Neural cell (in vitro differentiated cells): ENCODE data around the gene KNL1. TPM values are rescaled to one million over a fixed set of nuclear protein-coding genes. Genes with fewer than 3 reads are reported as not detected.
A peak's percentile ranks its signal among the peaks of the same experiment; 100 is the strongest.

ENCODE experiments used
- H2AFZ ChIP-seq: fragments of 200-600, 300-800 bp; sonication (generic), shearing (Covaris generic); 2 replicates; pipeline ENCODE4 v1.6.0; 2014; ENCODE audit warnings: low read depth, mild to moderate bottlenecking, antibody characterized with exemption, low read length, moderate library complexity
- H3F3A ChIP-seq: fragments of 200-600 bp; shearing (Covaris generic); 2 replicates; pipeline ENCODE4 v1.6.1; 2016; ENCODE audit warnings: mild to moderate bottlenecking, moderate library complexity, mixed read lengths, antibody characterized with exemption, low read length; ENCODE audit not compliant: insufficient read depth, poor library complexity, severe bottlenecking
- H3K27ac ChIP-seq: fragments of 200-600, 300-800 bp; sonication (generic), shearing (Covaris generic); 2 replicates; pipeline ENCODE4 v1.5.1; 2014; ENCODE audit warnings: mild to moderate bottlenecking, low read length, moderate library complexity
- H3K27me3 ChIP-seq: fragments of 300-800, 200-600 bp; sonication (generic), shearing (Covaris generic); 2 replicates; pipeline ENCODE4 v1.6.0; 2014; ENCODE audit warnings: mild to moderate bottlenecking, low read depth, low read length, moderate library complexity; ENCODE audit not compliant: insufficient read depth
- H3K36me3 ChIP-seq: fragments of 300-800, 200-600 bp; sonication (generic), shearing (Covaris generic); 2 replicates; pipeline ENCODE4 v1.5.1; 2014; ENCODE audit warnings: mild to moderate bottlenecking, antibody characterized with exemption, low read length, moderate library complexity; ENCODE audit not compliant: insufficient read depth
- H3K4me2 ChIP-seq: fragments of 300-800, 200-600 bp; sonication (generic), shearing (Covaris generic); 2 replicates; pipeline ENCODE4 v1.6.0; 2014; ENCODE audit warnings: mild to moderate bottlenecking, low read length
- H3K4me3 ChIP-seq: fragments of 300-800, 200-600 bp; sonication (generic), shearing (Covaris generic); 2 replicates; pipeline ENCODE4 v1.5.1; 2014; ENCODE audit warnings: mild to moderate bottlenecking, low read length, moderate library complexity
- H3K79me2 ChIP-seq: fragments of 200-600 bp; shearing (Covaris generic); replicated peaks from 2 replicates; pipeline ENCODE4 v1.6.0; 2014; ENCODE audit warnings: mild to moderate bottlenecking, low read length, moderate library complexity; ENCODE audit not compliant: insufficient read depth
- H3K9ac ChIP-seq: fragments of 300-800, 200-600 bp; sonication (generic), shearing (Covaris generic); 2 replicates; pipeline ENCODE4 v1.6.1; 2016; ENCODE audit warnings: mild to moderate bottlenecking, low read length, mixed read lengths
- H3K9me2 ChIP-seq: fragments of 200-600 bp; shearing (Covaris generic); 2 replicates; pipeline ENCODE4 v1.6.1; 2016; ENCODE audit warnings: mild to moderate bottlenecking, low read length, mixed read lengths; ENCODE audit not compliant: insufficient read depth
- H3K9me3 ChIP-seq: fragments of 200-600, 300-800 bp; sonication (generic), shearing (Covaris generic); 2 replicates; pipeline ENCODE4 v1.6.1; 2016; ENCODE audit warnings: mild to moderate bottlenecking, mixed run types, low read length, moderate library complexity, mixed read lengths
- H4K20me1 ChIP-seq: fragments of 200-600 bp; shearing (Covaris generic); 2 replicates; pipeline ENCODE4 v1.6.1; 2016; ENCODE audit warnings: mild to moderate bottlenecking, mixed run types; ENCODE audit not compliant: insufficient read depth
- CTCF ChIP-seq: fragments of 450-650 bp; IDR thresholded peaks from 2 replicates; pipeline ENCODE4 v1.5.1; 2014; ENCODE audit warnings: antibody characterized with exemption, mild to moderate bottlenecking, moderate library complexity; ENCODE audit not compliant: poor library complexity, severe bottlenecking
- EP300 ChIP-seq: fragments of 450-650 bp; conservative IDR thresholded peaks from 2 replicates; pipeline ENCODE4 v1.6.1; 2014; ENCODE audit warnings: antibody characterized with exemption, mild to moderate bottlenecking, moderate library complexity; ENCODE audit not compliant: poor library complexity, severe bottlenecking
- EZH2 ChIP-seq: fragments of 200-600, 300-800 bp; shearing (Covaris generic), sonication (generic); IDR thresholded peaks from 2 replicates; pipeline ENCODE4 v1.6.1; 2014; ENCODE audit warnings: antibody characterized with exemption, low read length, borderline replicate concordance, mild to moderate bottlenecking; ENCODE audit not compliant: insufficient read depth, poor library complexity, severe bottlenecking
- MXI1 ChIP-seq: fragments of 450-650 bp; conservative IDR thresholded peaks from 2 replicates; pipeline ENCODE4 v1.6.1; 2014; ENCODE audit warnings: antibody characterized with exemption, mild to moderate bottlenecking; ENCODE audit not compliant: poor library complexity, severe bottlenecking
- POLR2AphosphoS5 ChIP-seq: IDR thresholded peaks from 2 replicates; pipeline ENCODE4 v1.6.1; 2012
- RAD21 ChIP-seq: fragments of 450-650 bp; conservative IDR thresholded peaks from 2 replicates; pipeline ENCODE4 v1.6.1; 2014; ENCODE audit warnings: antibody characterized with exemption, mild to moderate bottlenecking, moderate library complexity
- REST ChIP-seq: IDR thresholded peaks from 2 replicates; pipeline ENCODE4 v1.6.1; 2012; ENCODE audit warnings: borderline replicate concordance
- SMC3 ChIP-seq: fragments of 450-650 bp; conservative IDR thresholded peaks from 2 replicates; pipeline ENCODE4 v1.6.1; 2014; ENCODE audit warnings: antibody characterized with exemption, mild to moderate bottlenecking, moderate library complexity; ENCODE audit not compliant: poor library complexity
- TAF1 ChIP-seq: IDR thresholded peaks from 2 replicates; pipeline ENCODE4 v1.6.1; 2012; ENCODE audit warnings: low read depth
- polyA plus RNA-seq: library from polyadenylated mRNA; depleted of rRNA; stranded (reverse); fragments of >200 nt; gene quantifications from 2 replicates; pipeline ENCODE4 v1.2.3, GENCODE V29; 2014

The KNL1 gene
- polyA plus RNA-seq, 1 donor from 2014 or later, result 2.4 TPM

- Histone ChIP-seq H3K79me2 (peaks cover 4% of the 10 kb centered on the region), H4K20me1 (no peaks in the 10 kb centered on the region), H3K27ac (peak overlapping the region; percentile 77), H3K27me3 (no peaks in the 10 kb centered on the region), H3K36me3 (no peaks in the 10 kb centered on the region), H3K4me2 (peak overlapping the region; percentile 89), H3F3A (peaks cover 6% of the 10 kb centered on the region), H3K9ac (peak overlapping the region; percentile 81), H3K4me3 (peak overlapping the region; percentile 87), H3K9me3 (no peaks in the 10 kb centered on the region), H3K9me2 (no peaks in the 10 kb centered on the region), H2AFZ (peak overlapping the region; percentile 76)
- TF ChIP-seq CTCF (no peak), SMC3 (peak; percentile 20)
Observed at GRCh38 chr15:40693904-40694687, 100.0 kb downstream of the KNL1 start.

GRCh38 chr15:40694688-40695468 lies 100.8 kb downstream of the KNL1 start, which contains the start of gene RAD51:
Gene RAD51, plus strand, starts transcription at chr15:40695174. Its CDS starts 3,585 bp downstream, at chr15:40698759.
- no peaks in the 10 kb centered on the region for H3K27me3 ChIP-seq
- H3K9me3 ChIP-seq, result no peaks in the 10 kb centered on the region
- H3K9ac ChIP-seq, result peak within 1 kb of the TSS; percentile 81
- H3K4me2 ChIP-seq, result peak within 1 kb of the TSS; percentile 89
- peak within 1 kb of the TSS; percentile 77 for H3K27ac ChIP-seq
- no peaks in the 10 kb centered on the region for H3K36me3 ChIP-seq
- H3K9me2 ChIP-seq, result no peaks in the 10 kb centered on the region
- H4K20me1 ChIP-seq, result no peaks in the 10 kb centered on the region
- TF ChIP-seq CTCF, result no peak
- TF ChIP-seq POLR2AphosphoS5, result peak; percentile 73
- peak; percentile 99 for TF ChIP-seq MXI1
- TF ChIP-seq RAD21, result peak; percentile 17
- peak; percentile 32 for TF ChIP-seq SMC3
- no peak for TF ChIP-seq EP300
- peaks cover 4% of the 10 kb centered on the region for H3K79me2 ChIP-seq
- H2AFZ ChIP-seq, result peak within 1 kb of the TSS; percentile 76
- peak within 1 kb of the TSS; percentile 87 for H3K4me3 ChIP-seq
- H3F3A ChIP-seq, result peaks cover 6% of the 10 kb centered on the region

- Histone ChIP-seq H2AFZ (no peak overlapping the region), H3K9me2 (no peaks in the 10 kb centered on the region), H3K4me2 (peak overlapping the region; percentile 13), H3K27me3 (no peaks in the 10 kb centered on the region), H3K27ac (no peak overlapping the region), H3K4me3 (peak overlapping the region; percentile 87), H4K20me1 (no peaks in the 10 kb centered on the region), H3K79me2 (peaks cover 4% of the 10 kb centered on the region), H3K9me3 (no peaks in the 10 kb centered on the region), H3K36me3 (no peaks in the 10 kb centered on the region), H3K9ac (no peak overlapping the region), H3F3A (peaks cover 6% of the 10 kb centered on the region)
- TF ChIP-seq TAF1 (no peak), REST (no peak), CTCF (no peak), RAD21 (no peak), MXI1 (no peak), EZH2 (no peak), POLR2AphosphoS5 (no peak)
Observed at GRCh38 chr15:40695469-40695890, 101.4 kb downstream of the KNL1 start.
